ENCODE data around the gene CMSS1.

Gene CMSS1

GRCh38 chr3:99907959-99908544 lies 90.4 kb downstream of the CMSS1 start:
- H3K4me3 Mint-ChIP-seq = no peak overlapping the region
- H3K36me3 Mint-ChIP-seq (ENCODE audit: low read depth) = peaks cover 3% of the 10 kb centered on the region
- H3K4me1 Mint-ChIP-seq (ENCODE audit: low read depth) = peaks cover 10% of the 10 kb centered on the region
- no peak overlapping the region for H3K27ac Mint-ChIP-seq
- no peaks in the 10 kb centered on the region for H3K9me3 Mint-ChIP-seq
- no peaks in the 10 kb centered on the region for H3K27me3 Mint-ChIP-seq (ENCODE audit: low read depth)

- peaks cover 6% of the 10 kb centered on the region for H3K4me1 Mint-ChIP-seq (ENCODE audit: low read depth)
- no peaks in the 10 kb centered on the region for H3K9me3 Mint-ChIP-seq
- no peak overlapping the region for H3K27ac Mint-ChIP-seq
Observed at GRCh38 chr3:99909714-99910495, 92.2 kb downstream of the CMSS1 start.

GRCh38 chr3:99910752-99911290 lies 93.2 kb downstream of the CMSS1 start:
- Mint-ChIP-seq H3K4me1 (ENCODE audit: low read depth) (peaks cover 6% of the 10 kb centered on the region), H3K9me3 (no peaks in the 10 kb centered on the region), H3K36me3 (ENCODE audit: low read depth) (peaks cover 4% of the 10 kb centered on the region), H3K4me3 (no peak overlapping the region), H3K27ac (no peak overlapping the region), H3K27me3 (ENCODE audit: low read depth) (no peaks in the 10 kb centered on the region)

More at GRCh38 chr3:99909714-99910495, 92.2 kb downstream of the CMSS1 start:
- Mint-ChIP-seq H3K4me3 (no peak overlapping the region), H3K36me3 (ENCODE audit: low read depth) (peaks cover 6% of the 10 kb centered on the region), H3K27me3 (ENCODE audit: low read depth) (no peaks in the 10 kb centered on the region)

- Mint-ChIP-seq H3K27me3 (ENCODE audit: low read depth) (no peaks in the 10 kb centered on the region), H3K4me1 (ENCODE audit: low read depth) (peaks cover 6% of the 10 kb centered on the region), H3K27ac (no peak overlapping the region), H3K4me3 (no peak overlapping the region), H3K36me3 (ENCODE audit: low read depth) (peaks cover 4% of the 10 kb centered on the region), H3K9me3 (no peaks in the 10 kb centered on the region)
Observed at GRCh38 chr3:99911433-99911832, 93.8 kb downstream of the CMSS1 start.

- no peaks in the 10 kb centered on the region for H3K9me3 Mint-ChIP-seq
- peaks cover 9% of the 10 kb centered on the region for H3K4me1 Mint-ChIP-seq (ENCODE audit: low read depth)
- no peak overlapping the region for H3K4me3 Mint-ChIP-seq
- no peak overlapping the region for H3K27ac Mint-ChIP-seq
- no peaks in the 10 kb centered on the region for H3K27me3 Mint-ChIP-seq (ENCODE audit: low read depth)
- H3K36me3 Mint-ChIP-seq (ENCODE audit: low read depth) = peaks cover 4% of the 10 kb centered on the region
Observed at GRCh38 chr3:99915906-99916432, 98.3 kb downstream of the CMSS1 start.

GRCh38 chr3:99918715-99919114 lies 101.1 kb downstream of the CMSS1 start:
- no peaks in the 10 kb centered on the region for H3K27me3 Mint-ChIP-seq (ENCODE audit: low read depth)
- H3K4me1 Mint-ChIP-seq (ENCODE audit: low read depth) = peaks cover 16% of the 10 kb centered on the region
- H3K4me3 Mint-ChIP-seq = no peak overlapping the region
- no peaks in the 10 kb centered on the region for H3K9me3 Mint-ChIP-seq
- no peak overlapping the region for H3K27ac Mint-ChIP-seq
- H3K36me3 Mint-ChIP-seq (ENCODE audit: low read depth) = peaks cover 2% of the 10 kb centered on the region

- H3K9me3 Mint-ChIP-seq = no peaks in the 10 kb centered on the region
- H3K4me3 Mint-ChIP-seq = no peak overlapping the region
- peaks cover 1% of the 10 kb centered on the region for H3K36me3 Mint-ChIP-seq (ENCODE audit: low read depth)
- no peaks in the 10 kb centered on the region for H3K27me3 Mint-ChIP-seq (ENCODE audit: low read depth)
- H3K27ac Mint-ChIP-seq = no peak overlapping the region
- H3K4me1 Mint-ChIP-seq (ENCODE audit: low read depth) = peaks cover 16% of the 10 kb centered on the region
Observed at GRCh38 chr3:99919694-99920093, 102.0 kb downstream of the CMSS1 start.

GRCh38 chr3:99920481-99921376 lies 103.1 kb downstream of the CMSS1 start:
- Mint-ChIP-seq H3K27me3 (ENCODE audit: low read depth) (no peaks in the 10 kb centered on the region), H3K27ac (no peak overlapping the region), H3K9me3 (no peaks in the 10 kb centered on the region), H3K4me1 (ENCODE audit: low read depth) (peaks cover 16% of the 10 kb centered on the region), H3K4me3 (no peak overlapping the region), H3K36me3 (ENCODE audit: low read depth) (peaks cover 1% of the 10 kb centered on the region)

GRCh38 chr3:99921377-99921695 lies 103.7 kb downstream of the CMSS1 start:
- Mint-ChIP-seq H3K4me1 (ENCODE audit: low read depth) (peaks cover 16% of the 10 kb centered on the region), H3K9me3 (no peaks in the 10 kb centered on the region), H3K36me3 (ENCODE audit: low read depth) (peaks cover 1% of the 10 kb centered on the region), H3K27ac (no peak overlapping the region), H3K27me3 (ENCODE audit: low read depth) (no peaks in the 10 kb centered on the region), H3K4me3 (no peak overlapping the region)

- H3K27ac Mint-ChIP-seq = no peak overlapping the region
- H3K9me3 Mint-ChIP-seq = no peaks in the 10 kb centered on the region
- H3K36me3 Mint-ChIP-seq (ENCODE audit: low read depth) = peaks cover 1% of the 10 kb centered on the region
- H3K4me3 Mint-ChIP-seq = no peak overlapping the region
- H3K27me3 Mint-ChIP-seq (ENCODE audit: low read depth) = no peaks in the 10 kb centered on the region
- H3K4me1 Mint-ChIP-seq (ENCODE audit: low read depth) = peaks cover 16% of the 10 kb centered on the region
Observed at GRCh38 chr3:99921986-99922385, 104.3 kb downstream of the CMSS1 start.

- Mint-ChIP-seq H3K4me3 (no peak overlapping the region), H3K36me3 (ENCODE audit: low read depth) (peaks cover 1% of the 10 kb centered on the region), H3K27ac (no peak overlapping the region)
Observed at GRCh38 chr3:99923873-99924272, 106.2 kb downstream of the CMSS1 start.

GRCh38 chr3:99925584-99926230 lies 108.0 kb downstream of the CMSS1 start:
- Mint-ChIP-seq H3K4me3 (no peak overlapping the region), H3K4me1 (ENCODE audit: low read depth) (peaks cover 10% of the 10 kb centered on the region), H3K27me3 (ENCODE audit: low read depth) (no peaks in the 10 kb centered on the region), H3K27ac (no peak overlapping the region), H3K9me3 (no peaks in the 10 kb centered on the region), H3K36me3 (ENCODE audit: low read depth) (no peaks in the 10 kb centered on the region)

More at GRCh38 chr3:99923873-99924272, 106.2 kb downstream of the CMSS1 start:
- Mint-ChIP-seq H3K4me1 (ENCODE audit: low read depth) (peaks cover 16% of the 10 kb centered on the region), H3K9me3 (no peaks in the 10 kb centered on the region), H3K27me3 (ENCODE audit: low read depth) (no peaks in the 10 kb centered on the region)

- Mint-ChIP-seq H3K4me3 (no peak overlapping the region), H3K9me3 (no peaks in the 10 kb centered on the region), H3K27ac (no peak overlapping the region), H3K36me3 (ENCODE audit: low read depth) (no peaks in the 10 kb centered on the region), H3K27me3 (ENCODE audit: low read depth) (no peaks in the 10 kb centered on the region), H3K4me1 (ENCODE audit: low read depth) (no peaks in the 10 kb centered on the region)
Observed at GRCh38 chr3:99927671-99928457, 110.2 kb downstream of the CMSS1 start.

All from T-helper 1 cell treated with Interleukin-12 subunit alpha and Interleukin-12 subunit beta and Interleukin-4 antibody, amounts not matched to agents 30 μg/mL and 1 μg/mL, for 36 hours (primary cell).